Esophagus mucosa (tissue), 1 donor: ENCODE data around the gene REELD1. TPM values are rescaled to one million over a fixed set of nuclear protein-coding genes. Genes with fewer than 3 reads are reported as not detected.
A peak's percentile ranks its signal among the peaks of the same experiment; 100 is the strongest.

ENCODE experiments used
- ATAC-seq: fragments of 200-7000 bp; cut with Tn5 transposase; one replicate; pipeline ENCODE4 v1.9.1; 2020
- total RNA-seq: library from RNA; stranded (reverse); gene quantifications from one replicate; pipeline ENCODE4 v1.2.4, GENCODE V29; 2023
- donor health status: DM: yes; HTN: yes; CAD: no.

Gene REELD1
- total RNA-seq, 1 donor from 2014 or later: not detected

DNA sequence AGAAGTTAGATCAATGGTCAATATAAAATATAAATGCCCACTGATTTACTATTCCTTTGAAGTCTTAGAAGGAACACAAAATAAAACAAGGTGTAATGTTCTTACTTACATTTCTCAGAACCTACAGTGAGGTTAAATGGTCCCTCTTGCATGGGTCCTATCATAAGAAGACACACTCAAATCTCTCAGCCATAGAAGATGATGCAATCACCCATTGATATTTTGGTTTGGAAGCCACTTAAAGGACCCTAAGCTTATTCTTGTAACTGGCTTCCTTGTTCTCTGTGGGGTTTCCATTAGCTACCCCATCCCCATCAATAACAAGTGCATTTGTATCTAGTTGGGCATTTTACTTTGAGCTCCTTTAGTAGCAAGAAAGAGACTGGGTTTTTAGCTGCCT, 15.1 kb downstream of the REELD1 start:
- no peak for ATAC-seq

DNA sequence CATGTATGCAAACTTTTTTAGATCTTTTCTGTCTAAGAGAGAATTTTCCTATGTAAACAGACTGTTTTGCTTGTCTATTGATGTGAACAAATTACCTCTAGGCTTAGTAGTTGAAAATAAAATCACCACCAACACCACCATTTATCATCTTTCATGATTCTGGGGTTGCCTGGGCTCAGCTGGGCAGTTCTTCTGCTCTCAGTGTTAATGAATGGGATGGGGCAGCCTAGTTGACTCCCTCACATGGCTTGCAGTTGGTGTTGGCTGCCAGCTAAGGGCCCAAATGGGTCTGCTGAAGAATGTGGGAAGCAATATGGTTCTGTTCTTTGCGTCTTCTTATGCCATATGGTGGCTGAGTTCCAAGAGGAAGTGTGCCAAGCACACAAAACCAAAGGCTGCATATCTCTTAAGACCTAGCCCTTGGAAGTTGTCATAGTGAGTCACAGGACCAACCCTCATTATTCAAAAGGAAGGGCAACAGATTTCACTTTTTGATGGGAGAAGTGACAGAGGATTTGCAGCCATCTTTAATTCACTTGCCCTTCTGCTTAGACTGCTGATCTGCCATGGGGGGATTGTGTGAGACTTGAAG, 17.9 kb downstream of the REELD1 start:
- peak; percentile 74 for ATAC-seq

DNA sequence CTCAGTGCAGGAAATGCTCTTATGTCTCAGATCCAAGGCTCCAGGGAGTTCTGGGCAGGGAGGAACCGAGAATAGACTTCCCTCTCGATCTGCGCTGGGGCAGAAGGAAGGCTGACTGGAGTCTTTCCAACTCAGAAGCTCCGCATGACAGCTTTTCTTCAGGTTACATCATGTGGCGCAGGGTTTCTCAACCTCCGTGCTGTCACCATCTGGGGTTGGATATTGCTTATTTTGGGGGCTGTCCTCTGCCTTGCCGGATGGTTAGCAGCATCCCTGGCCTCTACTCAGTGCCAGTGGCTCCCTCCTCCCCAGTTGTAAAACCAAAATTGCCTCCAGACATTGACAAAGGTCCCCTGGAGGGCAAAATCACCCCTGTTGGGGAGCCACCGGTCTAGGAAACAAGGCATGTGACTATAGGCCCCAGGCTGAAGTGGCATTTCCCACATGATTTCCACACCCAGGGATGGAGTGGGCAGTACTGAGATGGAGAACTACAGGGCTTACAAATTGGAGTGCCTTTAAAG, 21.4 kb downstream of the REELD1 start:
- ATAC-seq: no peak

DNA sequence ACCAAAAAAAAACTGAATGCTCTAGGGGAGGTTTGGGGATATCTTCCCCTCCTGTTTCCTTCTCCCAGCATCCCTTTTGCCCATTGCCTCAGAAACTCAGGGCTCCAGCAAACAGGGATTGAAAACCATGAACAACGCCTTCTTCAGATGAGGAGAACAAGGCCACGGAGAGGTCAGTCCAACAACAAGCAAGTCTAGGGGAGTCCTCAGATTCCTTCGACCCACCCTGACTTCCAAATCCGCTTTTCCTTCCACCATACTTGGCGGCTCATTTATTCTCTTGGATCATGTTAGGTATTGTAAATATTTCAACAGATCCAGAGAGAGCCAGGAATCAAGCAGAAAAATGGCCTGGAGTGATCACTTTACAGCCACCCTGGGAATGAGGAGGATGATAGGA, 21.9 kb downstream of the REELD1 start:
- ATAC-seq: no peak

DNA sequence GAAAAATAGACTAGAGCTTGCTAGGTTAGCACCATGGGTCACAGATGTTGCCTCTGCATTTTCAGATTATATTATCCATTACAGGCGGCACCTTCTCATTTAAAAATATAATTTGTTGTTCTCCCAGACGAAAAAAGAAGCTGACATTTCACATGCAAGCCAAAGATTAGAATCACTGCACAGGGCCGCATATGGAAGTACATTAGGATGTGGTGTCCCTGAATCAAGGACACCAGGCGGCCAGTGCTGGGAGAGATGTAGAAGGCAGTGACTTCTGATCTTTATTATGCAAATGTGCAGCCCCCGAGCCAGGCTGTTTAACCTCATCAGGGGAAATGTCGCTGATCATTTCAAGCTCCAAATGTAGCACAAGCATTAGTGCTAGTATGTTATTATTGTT, 22.8 kb downstream of the REELD1 start:
- no peak for ATAC-seq

DNA sequence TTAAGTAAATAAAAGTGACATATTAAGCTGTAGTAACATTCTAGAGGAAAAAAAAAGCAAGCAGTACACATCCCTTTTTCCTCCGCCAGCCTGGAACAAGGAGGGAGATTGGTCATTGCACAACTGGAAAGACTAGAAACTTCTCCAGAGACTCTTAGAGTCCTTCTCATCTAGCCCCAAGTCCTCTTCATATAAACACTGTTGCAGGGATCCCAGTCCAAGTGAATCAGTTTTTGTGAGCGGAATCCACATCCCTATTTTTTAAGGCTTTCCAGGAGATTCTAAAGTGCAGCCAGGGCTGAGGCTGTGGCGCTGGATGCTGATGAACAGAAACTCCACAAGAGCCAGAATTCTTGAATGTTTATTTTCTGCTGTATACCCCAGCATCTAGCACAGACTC, 23.8 kb downstream of the REELD1 start:
- no peak for ATAC-seq

DNA sequence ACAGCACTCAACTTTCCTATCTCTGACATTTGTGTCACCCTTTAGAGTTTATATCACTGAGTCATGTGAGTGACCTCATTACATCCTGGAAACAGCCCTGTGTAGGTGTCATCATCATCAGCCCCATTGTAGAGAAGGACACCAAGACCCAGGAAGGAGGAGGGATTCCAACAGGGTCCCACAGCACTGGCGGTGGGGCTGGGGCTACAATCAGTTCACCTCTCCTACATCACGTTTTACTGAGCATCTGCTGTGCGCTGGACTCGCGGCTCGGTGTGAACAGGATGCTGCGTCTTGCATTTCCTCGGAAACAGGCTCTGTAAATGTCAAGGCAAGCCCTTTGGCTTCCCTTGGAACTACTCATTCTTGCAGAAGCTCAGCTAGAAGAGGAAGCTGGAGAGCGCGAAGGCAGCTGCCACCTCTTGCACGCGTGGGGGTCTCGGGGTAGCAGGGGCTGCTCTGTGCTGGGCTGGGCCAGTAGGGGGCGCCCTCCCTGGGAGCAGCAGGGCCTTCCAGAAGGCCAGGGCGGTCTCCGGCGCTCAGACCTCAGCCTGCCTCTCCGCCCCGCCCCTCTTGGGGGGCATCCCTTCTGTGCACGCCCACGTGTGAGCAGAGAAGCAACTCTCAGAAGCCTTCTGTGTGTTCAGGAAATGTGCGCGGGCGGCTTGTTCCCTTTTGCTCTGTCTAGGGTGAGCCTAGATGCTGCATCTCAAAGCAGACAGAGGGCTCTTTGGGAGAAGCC, 29.0 kb downstream of the REELD1 start:
- no peak for ATAC-seq

DNA sequence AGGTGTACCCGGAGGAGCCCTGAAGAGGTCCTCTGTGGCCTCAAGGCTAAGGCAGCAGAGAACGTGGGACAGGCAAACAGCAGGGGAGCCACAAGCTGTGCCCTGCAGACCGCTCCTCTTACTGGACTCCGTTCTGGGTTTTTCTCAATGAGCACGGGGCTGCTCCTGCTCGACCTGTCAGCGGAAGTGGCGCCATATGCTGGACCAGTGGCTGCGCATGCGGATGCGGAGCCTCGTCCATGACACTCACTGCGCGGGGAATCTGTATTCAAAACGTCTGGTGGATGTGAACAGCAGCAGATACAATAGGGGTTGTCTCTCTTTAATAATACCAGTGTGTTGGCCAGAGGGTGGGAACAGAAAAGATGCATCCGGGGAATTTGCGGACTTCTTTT, 29.5 kb downstream of the REELD1 start:
- no peak for ATAC-seq

DNA sequence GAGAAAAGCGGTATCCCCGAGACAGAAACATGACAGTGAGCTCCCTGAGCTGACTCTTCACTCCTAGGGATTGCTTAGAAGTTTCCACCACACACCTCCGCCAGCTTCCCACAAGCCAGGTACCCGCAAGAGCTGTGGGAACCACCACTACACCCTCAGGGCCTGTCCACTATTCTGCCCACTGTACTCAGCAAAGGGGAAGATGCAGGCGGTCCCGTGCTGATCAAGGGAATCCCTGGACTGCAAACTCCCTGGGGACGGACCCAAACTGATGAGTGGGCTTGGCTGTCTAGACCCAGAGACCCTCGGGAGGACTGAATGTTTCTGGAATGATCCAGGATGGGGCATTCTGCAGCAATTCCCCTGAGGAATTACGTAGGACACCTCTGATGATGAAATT, 30.2 kb downstream of the REELD1 start:
- ATAC-seq: no peak

DNA sequence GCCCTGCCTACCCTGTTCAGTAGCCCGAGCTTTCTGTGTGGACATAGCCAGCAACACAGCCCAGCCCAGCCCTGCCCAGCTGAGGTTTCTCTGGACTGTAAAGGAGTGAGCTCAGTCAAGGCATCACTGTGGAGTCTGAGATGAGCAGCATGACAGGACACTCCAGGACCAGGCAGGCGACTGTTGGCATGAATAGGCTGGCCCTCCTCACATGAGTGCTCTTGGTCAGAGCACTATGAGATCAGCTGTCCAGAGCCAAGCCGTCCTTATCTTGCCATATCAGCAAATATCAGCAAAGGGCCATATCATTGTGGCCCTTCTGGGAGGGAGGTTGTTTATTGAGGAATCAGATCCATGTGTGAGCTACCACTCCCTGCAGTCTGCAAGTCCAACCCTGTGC, 30.9 kb downstream of the REELD1 start:
- no peak for ATAC-seq

DNA sequence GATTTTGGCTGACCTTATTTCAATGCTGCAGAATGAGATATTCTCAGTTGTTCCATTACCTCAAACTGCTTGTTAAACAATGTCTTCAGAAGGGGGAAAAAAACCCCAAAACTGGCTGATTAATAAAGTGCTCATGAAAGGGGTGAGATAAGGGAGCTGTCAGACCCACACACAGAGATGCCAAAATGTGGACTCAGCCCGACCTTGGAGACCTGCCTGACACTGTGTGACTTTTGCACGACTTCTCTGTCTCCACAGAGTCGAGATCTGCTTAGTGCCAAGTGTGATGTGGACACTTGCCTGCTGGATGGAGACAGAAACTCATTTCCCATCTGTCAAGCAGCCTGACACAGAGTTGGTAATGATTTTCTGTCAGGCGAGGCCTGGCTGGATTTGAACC, 31.5 kb downstream of the REELD1 start:
- no peak for ATAC-seq

DNA sequence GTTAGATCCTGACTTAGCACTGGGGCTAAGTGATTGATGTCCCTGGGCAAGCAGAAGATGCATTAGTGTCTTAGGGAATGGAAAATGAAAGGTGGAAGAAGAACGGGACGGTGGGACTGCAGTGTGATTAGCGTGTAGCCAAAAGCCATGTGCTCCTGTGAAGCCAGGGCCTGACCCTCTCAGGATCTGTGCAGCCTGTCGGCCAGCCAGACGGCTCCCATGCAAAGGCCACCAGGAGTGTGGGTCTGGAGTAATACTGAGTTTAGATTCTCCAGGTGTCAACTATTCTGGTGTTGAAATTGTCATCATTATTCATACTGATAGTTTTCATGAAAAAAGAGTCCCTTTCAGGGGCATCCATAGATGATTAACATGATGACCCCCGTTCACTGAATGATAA, 32.0 kb downstream of the REELD1 start:
- ATAC-seq: no peak

DNA sequence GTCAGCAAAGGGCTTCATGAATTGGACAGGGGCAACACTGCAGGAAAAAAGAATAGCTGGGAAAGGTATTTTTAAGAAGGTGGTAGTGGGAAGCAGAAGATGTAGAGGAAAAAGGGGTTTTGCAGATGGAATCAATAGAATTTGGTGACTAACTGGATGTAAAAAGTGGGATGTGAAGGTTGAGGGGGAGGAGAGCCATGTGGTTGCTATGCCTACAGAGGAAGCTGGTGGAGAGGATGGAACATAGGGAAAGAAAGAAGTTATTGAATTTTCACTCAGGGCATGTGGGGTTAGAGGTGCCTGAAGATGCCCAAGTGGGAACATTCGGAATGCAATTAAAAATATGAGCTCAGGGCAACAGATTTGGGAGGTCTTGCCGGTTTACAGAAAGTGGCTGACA, 33.0 kb downstream of the REELD1 start:
- no peak for ATAC-seq

DNA sequence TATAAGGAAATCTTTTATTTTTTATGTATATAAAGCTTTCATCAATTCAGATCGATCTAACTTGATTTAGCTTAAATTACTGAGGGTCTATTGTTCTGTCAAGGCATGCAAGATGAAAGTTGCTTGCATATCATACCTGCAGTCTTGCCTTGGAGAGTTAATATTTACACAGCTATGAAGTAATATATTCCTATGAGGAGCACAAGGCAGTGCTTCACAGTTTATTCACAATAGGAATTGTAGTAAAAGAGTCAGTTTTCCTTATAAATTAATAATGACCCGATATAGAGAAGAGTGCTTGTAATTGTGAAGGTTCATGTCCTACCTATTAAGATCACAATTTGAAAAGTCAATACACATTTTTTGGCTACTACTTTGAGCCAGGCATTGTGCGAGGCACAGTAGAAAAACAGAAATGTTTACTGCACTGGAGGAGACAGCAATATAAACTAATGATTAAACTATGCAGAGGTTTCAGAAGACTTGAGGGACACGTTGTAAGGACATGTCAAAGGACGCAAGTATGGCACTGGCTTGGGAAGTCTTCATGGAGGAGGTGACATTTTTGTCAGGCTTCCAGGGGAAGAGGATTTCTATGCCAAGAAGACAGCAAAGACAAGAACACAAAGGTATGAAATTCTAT, 38.8 kb downstream of the REELD1 start:
- no peak for ATAC-seq

DNA sequence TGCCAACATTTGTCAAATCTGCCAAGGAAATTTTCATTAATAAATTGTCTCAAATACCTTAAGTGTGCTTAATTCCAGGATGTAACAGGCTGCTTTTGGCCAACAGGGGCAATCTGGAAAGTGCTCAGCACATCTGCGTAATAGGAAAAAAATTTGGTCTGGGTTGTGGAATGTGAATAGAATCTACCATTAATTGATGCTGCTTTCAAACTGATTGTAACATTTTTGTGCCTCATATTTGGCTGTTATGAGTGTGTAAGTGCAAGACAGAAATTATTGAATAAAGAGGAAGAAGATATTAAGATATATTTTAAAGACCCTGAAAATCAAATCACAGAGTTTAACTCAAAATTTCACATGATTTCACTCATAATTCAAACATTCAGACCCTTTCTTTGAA, 41.1 kb downstream of the REELD1 start:
- ATAC-seq: no peak

DNA sequence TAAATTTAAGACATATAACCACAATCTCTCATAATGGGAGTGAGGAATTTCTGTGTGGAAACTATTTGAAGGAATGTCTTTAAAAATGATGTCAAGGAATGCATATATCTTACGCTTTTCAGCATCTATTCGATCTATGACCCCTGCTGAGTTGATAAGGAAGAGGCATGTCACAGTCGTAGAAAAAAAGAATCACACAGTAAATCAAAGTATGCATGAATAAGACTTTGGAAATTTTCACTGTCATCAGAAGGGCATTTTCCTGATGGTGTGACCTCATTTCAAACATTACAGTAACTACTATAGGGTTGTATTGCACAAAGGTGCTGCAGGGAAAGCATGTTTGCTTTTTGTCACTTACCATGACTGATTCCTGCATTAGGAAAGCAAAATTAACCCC, 41.5 kb downstream of the REELD1 start:
- ATAC-seq: no peak

DNA sequence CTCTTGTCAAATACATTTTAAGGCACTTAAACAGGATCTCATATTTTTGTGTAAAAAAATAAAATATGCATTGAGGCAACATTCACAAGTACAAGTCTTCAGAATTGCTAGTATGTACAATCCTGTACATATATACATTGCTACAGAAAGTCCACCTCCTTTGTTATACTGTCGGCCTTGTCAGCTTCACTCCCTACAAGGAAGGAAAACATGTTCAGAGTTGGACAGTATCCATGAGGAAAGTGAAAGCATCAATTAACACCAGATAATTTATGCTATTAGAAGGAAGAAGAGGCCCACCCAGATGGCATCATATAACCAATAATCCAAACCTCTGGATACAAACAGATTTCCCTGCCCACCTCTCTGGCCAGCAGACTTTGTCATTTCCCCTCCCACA, 42.0 kb downstream of the REELD1 start:
- no peak for ATAC-seq

DNA sequence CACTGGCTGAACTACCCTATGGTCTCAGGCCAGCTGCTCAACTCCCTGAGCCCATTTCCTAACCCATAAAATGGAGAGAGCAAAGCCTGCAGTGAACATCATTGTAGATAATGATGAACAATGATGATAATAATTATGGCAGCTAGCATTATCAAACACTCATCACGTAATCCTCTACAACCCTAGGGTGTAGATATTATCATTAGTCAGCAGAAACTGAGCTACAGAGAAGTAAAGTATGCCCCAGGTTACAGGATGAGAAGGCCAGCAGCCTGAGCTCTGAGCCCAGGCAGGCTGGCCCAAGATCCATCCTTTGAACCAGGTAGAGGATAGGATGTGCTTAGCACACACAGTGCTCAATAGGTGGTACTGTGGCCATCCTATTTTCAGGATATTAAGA, 43.2 kb downstream of the REELD1 start:
- no peak for ATAC-seq

DNA sequence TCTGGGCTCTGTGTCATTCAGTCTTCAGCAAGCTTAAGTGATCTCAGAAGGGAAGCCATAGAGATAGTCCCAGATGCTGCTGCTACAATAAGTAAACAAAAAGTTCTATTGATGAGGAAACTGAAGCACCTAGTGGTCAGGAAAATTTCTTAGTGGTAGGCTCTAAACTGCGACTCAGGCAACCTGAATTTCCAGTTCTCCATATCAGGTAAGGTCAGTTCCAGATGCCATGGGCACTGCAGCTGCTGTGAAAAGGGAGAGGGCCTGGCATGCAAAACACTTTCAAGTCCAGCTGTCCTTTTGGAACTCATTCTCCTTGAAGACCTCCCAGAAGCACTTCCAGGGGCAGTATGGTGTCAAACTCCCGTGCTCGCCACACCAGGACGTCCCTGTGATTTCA, 46.2 kb downstream of the REELD1 start:
- ATAC-seq: peak; percentile 32

DNA sequence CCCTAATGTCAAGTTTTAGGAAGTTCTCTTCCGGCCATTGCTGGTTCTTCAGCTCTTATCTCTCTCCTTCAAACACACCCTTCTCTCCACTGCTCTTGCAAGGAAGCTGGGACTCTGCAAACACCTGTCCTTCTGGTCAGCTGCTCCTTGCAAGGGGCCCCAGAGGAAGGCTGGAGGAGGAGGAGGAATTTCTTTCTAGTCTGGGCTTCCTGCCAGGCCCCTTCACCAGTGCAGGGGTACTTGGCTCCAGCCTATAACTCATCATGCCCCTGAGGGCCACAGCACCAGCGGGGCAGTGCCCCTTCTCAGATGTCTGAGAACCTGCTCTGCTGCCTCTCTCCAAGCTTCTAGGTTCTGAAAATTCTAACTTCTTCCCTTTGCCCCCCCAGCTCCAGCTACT, 46.7 kb downstream of the REELD1 start:
- no peak for ATAC-seq

DNA sequence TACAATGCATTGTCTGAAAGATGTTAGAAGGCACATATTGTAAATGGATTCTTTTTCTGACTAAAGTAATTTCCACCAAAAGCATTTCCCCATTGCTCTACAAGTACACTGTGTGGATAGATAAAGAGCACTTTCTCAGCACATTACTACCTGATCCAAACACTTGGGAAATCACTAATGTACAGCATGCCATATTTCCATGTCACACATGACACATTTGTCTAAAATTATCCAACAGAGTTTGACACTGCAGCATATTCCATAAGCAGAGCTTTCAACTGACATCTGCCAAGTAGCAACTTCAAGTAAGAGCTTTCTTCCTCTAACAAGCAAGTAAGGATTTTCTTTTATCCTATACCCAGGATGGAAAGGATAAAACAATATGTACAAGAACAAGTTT, 49.5 kb downstream of the REELD1 start:
- ATAC-seq: no peak

DNA sequence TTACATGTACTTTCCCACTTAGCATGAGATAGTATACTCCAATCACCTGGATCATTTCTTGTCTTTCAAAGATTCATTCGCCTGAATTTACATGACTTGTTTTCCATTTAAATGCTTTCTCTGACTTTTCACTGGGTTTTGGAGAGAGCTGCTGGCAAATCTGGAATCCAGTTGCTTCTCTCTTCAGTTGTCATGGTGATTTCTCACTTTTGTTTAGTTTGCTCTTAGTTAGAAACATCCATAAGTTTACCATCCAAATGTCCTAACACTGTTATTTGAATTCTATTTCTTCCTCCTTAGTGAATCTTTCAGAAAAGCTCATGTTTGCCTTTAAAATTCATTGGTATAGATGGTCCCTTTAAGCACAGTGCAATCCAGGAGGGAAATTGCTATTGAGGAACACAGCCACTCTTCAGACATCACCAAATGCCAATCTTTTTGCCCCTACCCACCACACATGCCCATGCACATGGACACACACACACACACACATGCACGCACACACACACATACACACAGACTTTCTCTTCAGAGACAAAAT, 51.7 kb downstream of the REELD1 start:
- no peak for ATAC-seq

DNA sequence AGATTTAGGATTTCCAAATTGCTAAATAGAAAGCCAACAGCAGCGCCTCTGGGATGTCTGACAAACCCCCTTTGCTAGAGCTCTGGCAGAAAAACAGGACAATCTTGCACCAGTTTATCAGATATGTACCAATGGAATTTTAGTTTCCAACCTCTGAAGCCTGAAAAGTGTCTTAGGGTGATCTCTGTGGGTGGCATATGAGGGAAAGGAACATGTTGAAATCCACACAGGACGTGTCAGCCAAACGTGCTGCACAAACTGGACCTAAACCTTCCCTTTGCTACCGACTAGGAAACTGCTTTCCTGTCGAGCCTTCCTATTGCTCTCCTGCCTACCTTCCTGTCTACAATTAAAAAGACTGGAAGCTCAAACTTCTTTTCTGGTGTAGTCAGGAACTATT, 53.5 kb downstream of the REELD1 start:
- ATAC-seq: no peak

DNA sequence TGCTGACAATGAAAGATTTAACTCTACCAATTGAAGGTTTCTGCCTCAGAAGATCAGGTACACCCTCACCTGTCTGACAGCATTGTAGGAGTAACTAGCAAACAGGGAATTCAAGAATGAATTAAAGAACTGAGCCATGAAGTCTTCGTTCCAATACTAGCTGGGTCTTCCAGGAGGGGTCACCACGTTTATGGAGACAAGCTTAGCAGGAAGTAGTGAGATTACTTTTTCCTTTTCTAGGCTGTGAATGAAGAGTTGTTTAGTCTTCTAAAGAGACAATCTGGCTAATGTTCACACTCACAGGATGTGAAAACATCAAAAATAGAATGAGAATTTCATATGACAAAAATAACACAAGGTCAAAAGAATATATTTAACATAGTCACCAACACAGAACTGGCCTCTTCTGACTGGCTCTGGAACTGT, 54.9 kb downstream of the REELD1 start:
- no peak for ATAC-seq
